Neural progenitor cell (in vitro differentiated cells): Measurements from ENCODE around the gene MUC22.

Experiments
- EZH2phosphoT487 ChIP-seq: fragments of 200-600 bp; sonication (generic); IDR thresholded peaks from 2 replicates; pipeline ENCODE4 v1.6.1; 2017; ENCODE audit warnings: antibody characterized with exemption
- TF ChIP-seq, protein P1 (sequence below): fragments of 200-600 bp; sonication (generic); IDR thresholded peaks from 2 replicates; pipeline ENCODE4 v1.5.1; 2017; ENCODE audit warnings: antibody characterized with exemption, mild to moderate bottlenecking

GRCh38 chr6:31031095-31031494 lies 20.8 kb downstream of the MUC22 start:
- TF ChIP-seq, protein P1, sequence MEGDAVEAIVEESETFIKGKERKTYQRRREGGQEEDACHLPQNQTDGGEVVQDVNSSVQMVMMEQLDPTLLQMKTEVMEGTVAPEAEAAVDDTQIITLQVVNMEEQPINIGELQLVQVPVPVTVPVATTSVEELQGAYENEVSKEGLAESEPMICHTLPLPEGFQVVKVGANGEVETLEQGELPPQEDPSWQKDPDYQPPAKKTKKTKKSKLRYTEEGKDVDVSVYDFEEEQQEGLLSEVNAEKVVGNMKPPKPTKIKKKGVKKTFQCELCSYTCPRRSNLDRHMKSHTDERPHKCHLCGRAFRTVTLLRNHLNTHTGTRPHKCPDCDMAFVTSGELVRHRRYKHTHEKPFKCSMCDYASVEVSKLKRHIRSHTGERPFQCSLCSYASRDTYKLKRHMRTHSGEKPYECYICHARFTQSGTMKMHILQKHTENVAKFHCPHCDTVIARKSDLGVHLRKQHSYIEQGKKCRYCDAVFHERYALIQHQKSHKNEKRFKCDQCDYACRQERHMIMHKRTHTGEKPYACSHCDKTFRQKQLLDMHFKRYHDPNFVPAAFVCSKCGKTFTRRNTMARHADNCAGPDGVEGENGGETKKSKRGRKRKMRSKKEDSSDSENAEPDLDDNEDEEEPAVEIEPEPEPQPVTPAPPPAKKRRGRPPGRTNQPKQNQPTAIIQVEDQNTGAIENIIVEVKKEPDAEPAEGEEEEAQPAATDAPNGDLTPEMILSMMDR, result no peak
- TF ChIP-seq EZH2phosphoT487, result no peak
